Posterior vena cava (tissue), 2 donors: ENCODE measurements around the gene SALL2. TPM values are rescaled to one million over a fixed set of nuclear protein-coding genes. Genes with fewer than 3 reads are reported as not detected.

Experiments used
- DNase-seq: peaks from one replicate; pipeline ENCODE4 v3.0.0-alpha.2; 2020; ENCODE audit warnings: low spot score
- intact Hi-C, 2 donors: fragments of 100-400 bp; cut with DNase I; formaldehyde crosslinking; loops; one replicate each; pipeline versions ENCODE4 v1.14.1 to v1.14.2; 2022 to 2023
- total RNA-seq, 2 donors: library from RNA; stranded (reverse); fragmentation: NEBNext Ultra II Directional; extraction: Animal tissue kit (Norgen Biotek cat#: 25700); gene quantifications; one replicate each; pipeline ENCODE4 v1.2.1, GENCODE V29; 2021
- donor health status: DM: yes; HTN: yes; CAD: no.
- donor health status: DM: yes; HTN: yes; CAD: no.

The SALL2 gene
- total RNA-seq, 2 donors from 2014 or later, result 6.2 to 7.1 TPM

- intact Hi-C loops, result loop anchor here in 1 of 2 donors (5.0 kb wide), 1 partner anchor 58 kb away; no protein-coding TSS in a partner anchor
- no peak for DNase-seq
These were observed 27.3 kb downstream of the SALL2 start for GRCh38 chr14:21498540-21499526.

- no peak for DNase-seq
- intact Hi-C loops, result loop anchor here in 1 of 2 donors (5.0 kb wide), 1 partner anchor 61 kb away; no protein-coding TSS in a partner anchor
These were observed 29.7 kb downstream of the SALL2 start for GRCh38 chr14:21496453-21496852.

GRCh38 chr14:21494902-21495762 is 31.0 kb downstream of the SALL2 start:
- no peak for DNase-seq
- intact Hi-C loops, result loop anchor here in 1 of 2 donors (5.0 kb wide), 1 partner anchor 62 kb away; no protein-coding TSS in a partner anchor

GRCh38 chr14:21486640-21487087 is 39.5 kb downstream of the SALL2 start:
- no peak for DNase-seq
- intact Hi-C loops, result no loop called here

GRCh38 chr14:21476925-21477681 is 49.0 kb downstream of the SALL2 start, which contains the start of the genes RAB2B and TOX4:
Gene RAB2B (minus strand): TSS chr14:21476959. CDS start chr14:21476872, 87 bp downstream.
Gene TOX4 (plus strand): TSS chr14:21477195. CDS start chr14:21477279, 84 bp downstream.
- intact Hi-C loops, result no loop called here

GRCh38 chr14:21476523-21476924 is 49.6 kb downstream of the SALL2 start:
- DNase-seq, result peak; percentile 94
- intact Hi-C loops, result no loop called here

More at GRCh38 chr14:21476925-21477681, 49.0 kb downstream of the SALL2 start, which contains the start of the genes RAB2B and TOX4:
- peak; percentile 98 for DNase-seq

GRCh38 chr14:21475767-21476522 is 50.2 kb downstream of the SALL2 start:
- intact Hi-C loops, result no loop called here
- DNase-seq, result no peak

Other genes with a start within 250 kb of the SALL2 start
- gene RPGRIP1, start 246.3 kb downstream of the SALL2 start, total RNA-seq, result under 1 TPM; 0.10 to 0.88 TPM
- gene SUPT16H, start 142.3 kb downstream of the SALL2 start, total RNA-seq, result 10 to 100 TPM; 47.9 to 56.5 TPM
- 10 to 100 TPM; 49.7 to 56.3 TPM for gene CHD8, start 70.2 kb downstream of the SALL2 start, total RNA-seq
- 10 to 100 TPM; 29.2 to 32.3 TPM for gene RAB2B, start 49.4 kb downstream of the SALL2 start, total RNA-seq
- 10 to 100 TPM; 56.1 to 67.3 TPM for gene TOX4, start 49.2 kb downstream of the SALL2 start, total RNA-seq
- gene METTL3, start 15.0 kb downstream of the SALL2 start, total RNA-seq, result 10 to 100 TPM; 26.4 to 29.0 TPM
- gene OR10G3, start 53.7 kb upstream of the SALL2 start, total RNA-seq, result not detected
- gene OR10G2, start 108.6 kb upstream of the SALL2 start, total RNA-seq, result not detected
- gene OR4E2, start 127.5 kb upstream of the SALL2 start, total RNA-seq, result not detected
- gene OR4E1, start 147.5 kb upstream of the SALL2 start, total RNA-seq, result not detected